Endothelial cell of umbilical vein (primary cell): ENCODE results near the gene CHSY3. TPM values are rescaled to one million over a fixed set of nuclear protein-coding genes. Genes with fewer than 3 reads are reported as not detected.

Experiments
- polyA plus RNA-seq, 4 experiments: library from polyadenylated mRNA; depleted of rRNA in 3 of 4; stranded (reverse) in 3 of 4; unstranded in 1 of 4; fragments of >200 nt; gene quantifications; 2 replicates each; pipeline versions ENCODE4 v1.2.1 to v1.2.3, GENCODE V29; 2011 to 2012; ENCODE audit warnings: missing spikeins in 1 of 4
- small RNA-seq: library from RNA; depleted of rRNA; stranded (forward); fragments of <200 nt; gene quantifications from one replicate; pipeline ENCODE3, GENCODE V24; 2012; ENCODE audit warnings: low replicate concordance, low read depth; ENCODE audit not compliant: insufficient read depth, insufficient read length
- total RNA-seq: library from RNA; stranded (reverse); gene quantifications from 2 replicates; pipeline ENCODE4 v1.2.3, GENCODE V29; 2021

The CHSY3 gene
- total and polyA plus RNA-seq, 2 donors (not counting 3 experiments of a cell fraction or from before 2014, with no cell fraction given) = 2.2 to 8.4 TPM

Small RNA genes within 50 kb of the gene (small RNA-seq; reads per million reads assigned to genes)
- gene RNA5SP191 = 1.1 reads per million
- gene RNU6ATAC10P = not detected

Other genes with a start within 250 kb of the CHSY3 start
- gene MINAR2, start 156.4 kb upstream of the CHSY3 start, total RNA-seq = not detected in 2 replicates
- not detected in 2 replicates for gene MINAR2, start 156.4 kb upstream of the CHSY3 start, polyA plus RNA-seq